CD4-positive, alpha-beta T cell treated with Interleukin-1 beta for 1 hour (primary cell): ENCODE results near the gene ZNF284.
A peak's percentile ranks its signal among the peaks of the same experiment; 100 is the strongest.

Experiments
- DNase-seq, 2 donors: peaks; one replicate each; pipeline ENCODE4 v3.0.0-alpha.2; 2020 to 2022

ZNF284 gene

DNA sequence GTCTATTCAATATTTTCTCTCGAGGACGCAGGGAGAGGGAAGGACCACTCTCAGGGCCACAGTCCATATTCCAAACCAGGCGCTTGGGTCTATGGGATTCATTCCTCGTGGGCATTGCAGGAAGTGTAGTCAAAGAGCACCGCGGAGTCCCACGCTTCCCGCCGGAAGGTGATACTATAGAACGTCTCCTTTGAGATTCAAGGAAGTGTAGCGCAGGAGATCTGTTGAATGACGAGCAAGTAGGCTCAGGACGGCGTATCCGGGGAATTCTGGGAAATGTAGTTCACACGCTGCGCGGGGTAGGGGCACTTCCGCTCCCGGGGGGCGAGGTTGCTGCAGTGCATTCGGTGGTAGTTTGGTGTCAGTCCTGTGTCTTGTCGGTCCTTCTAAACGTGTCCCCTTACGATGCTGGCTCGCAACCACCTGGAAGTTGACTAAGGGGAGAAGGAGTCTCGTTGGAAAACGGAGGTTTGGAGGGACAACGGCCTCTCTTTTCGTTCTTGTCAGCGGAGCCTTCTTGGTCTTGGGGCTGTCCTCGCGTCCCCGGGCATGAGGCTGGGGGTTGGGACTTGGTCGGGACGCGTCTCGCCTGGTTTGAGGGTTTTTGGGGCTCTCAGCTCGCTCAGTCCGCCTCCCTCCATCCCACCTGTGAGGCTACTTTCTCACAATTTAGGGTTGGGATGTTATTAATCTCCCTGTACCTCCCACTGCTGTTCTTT lies at the start of gene ZNF284:
Gene ZNF284, plus strand, starts transcription at position 336 of the 719 bp plus-strand sequence. CDS start 4,231 bp downstream, outside the sequence.
- DNase-seq, result peak; percentile 90

DNA sequence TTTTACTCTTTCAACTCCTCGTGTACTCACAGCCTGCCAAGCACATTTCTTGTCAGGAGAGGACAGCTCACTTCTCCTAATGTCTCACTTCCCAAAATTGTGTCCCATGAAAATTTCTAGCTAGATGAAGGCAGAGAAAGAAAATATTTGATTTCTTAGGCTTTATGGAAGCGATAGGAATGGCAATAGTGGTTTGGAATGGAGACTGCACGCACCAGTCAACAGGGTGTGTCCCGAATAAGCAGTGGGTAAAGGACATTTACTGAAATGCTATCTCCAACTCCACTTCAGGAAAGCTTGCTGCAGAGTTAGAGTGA lies 47.1 kb upstream of the ZNF284 start:
- DNase-seq, result no peak

DNA sequence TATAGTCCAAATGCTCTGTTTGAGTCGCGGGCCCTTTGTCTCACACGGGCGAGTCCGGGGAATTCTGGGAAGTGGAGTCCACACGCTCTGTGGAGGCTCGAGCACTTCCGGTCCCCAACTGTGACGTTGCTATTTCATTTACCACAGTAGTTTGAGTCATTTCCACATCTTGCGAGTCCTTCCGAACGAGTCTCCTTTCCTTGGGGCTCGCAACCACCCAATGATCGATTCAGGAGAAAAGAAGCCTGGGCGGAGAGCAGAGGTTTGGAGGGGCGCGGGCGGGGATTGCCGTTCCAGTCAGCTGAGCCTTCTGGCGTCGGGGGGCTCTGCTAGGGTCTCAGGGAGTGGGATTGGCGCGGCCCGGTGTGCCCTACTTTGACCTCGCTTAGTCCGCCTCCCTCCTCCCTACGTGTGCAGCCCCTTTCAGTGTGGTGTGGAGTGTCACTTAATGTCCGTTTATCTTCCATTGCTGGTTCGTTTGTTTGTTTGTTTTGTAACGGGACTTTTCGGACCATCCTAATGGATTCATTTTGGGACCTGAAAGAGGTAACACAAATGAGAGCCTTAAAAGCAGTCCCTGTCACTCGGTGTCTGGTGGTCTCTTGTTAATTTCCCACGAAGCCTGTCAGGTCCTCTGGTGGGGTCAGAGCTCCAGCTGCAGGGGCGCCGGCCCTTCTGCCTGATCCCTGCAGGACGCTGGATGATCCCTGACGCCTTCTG lies 46.6 kb upstream of the ZNF284 start, which contains the start of gene ZNF222:
Gene ZNF222, plus strand, starts transcription at position 163 of the 720 bp plus-strand sequence. Its CDS starts 58 bp downstream, at position 221.
- DNase-seq, result peak; percentile 84 to 85

DNA sequence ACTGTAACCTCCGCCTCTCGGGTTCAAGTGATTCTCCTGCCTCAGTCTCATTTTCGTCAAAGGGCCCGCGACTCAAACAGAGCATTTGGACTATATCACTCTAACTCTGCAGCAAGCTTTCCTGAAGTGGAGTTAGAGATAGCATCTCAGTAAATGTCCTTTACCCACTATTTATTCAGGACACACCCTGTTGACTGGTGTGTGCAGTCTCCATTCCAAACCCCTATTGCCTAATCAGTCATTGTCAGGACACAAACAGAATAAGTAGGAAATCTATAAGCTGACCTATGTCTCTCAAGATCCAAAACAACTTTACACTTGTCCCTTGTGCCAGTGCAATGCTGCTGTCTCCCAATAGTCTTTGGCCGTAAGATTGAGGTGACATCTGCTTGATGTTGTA lies 45.3 kb upstream of the ZNF284 start:
- DNase-seq, result no peak

DNA sequence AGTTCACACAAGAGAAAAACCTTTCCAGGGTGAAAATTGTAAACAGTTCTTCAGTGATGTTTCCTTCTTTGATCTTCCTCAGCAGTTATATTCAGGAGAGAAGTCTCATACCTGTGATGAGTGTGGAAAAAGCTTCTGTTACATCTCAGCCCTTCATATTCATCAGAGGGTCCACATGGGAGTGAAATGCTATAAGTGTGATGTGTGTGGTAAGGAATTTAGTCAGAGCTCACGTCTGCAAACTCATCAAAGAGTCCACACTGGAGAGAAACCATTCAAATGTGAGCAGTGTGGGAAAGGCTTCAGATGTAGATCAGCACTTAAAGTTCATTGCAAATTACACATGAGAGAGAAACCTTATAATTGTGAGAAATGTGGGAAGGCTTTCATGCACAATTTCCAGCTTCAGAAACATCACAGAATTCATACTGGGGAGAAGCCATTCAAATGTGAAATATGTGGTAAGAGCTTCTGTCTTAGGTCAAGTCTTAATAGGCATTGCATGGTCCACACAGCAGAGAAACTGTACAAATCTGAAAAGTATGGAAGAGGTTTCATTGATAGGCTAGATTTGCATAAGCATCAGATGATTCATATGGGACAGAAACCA lies 39.9 kb upstream of the ZNF284 start:
- no peak for DNase-seq

DNA sequence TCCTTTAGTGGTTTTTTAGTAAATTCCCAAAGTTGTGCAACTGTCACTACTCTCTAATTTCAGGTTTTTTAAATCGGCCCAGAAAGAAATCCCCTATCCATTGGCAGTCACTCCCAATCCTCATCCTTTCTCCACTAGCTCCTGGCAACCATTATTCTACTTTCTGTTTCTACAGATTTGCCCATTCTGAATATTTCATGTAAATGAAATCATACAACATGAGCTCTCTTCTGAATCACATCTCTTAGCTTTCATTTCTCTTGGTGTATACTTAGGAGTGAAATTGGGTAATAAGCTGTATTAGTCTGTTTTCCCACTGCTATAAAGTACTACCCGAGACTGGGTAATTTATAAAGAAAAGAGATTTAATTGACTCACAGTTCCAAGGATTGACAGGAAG lies 29.8 kb upstream of the ZNF284 start:
- no peak for DNase-seq

DNA sequence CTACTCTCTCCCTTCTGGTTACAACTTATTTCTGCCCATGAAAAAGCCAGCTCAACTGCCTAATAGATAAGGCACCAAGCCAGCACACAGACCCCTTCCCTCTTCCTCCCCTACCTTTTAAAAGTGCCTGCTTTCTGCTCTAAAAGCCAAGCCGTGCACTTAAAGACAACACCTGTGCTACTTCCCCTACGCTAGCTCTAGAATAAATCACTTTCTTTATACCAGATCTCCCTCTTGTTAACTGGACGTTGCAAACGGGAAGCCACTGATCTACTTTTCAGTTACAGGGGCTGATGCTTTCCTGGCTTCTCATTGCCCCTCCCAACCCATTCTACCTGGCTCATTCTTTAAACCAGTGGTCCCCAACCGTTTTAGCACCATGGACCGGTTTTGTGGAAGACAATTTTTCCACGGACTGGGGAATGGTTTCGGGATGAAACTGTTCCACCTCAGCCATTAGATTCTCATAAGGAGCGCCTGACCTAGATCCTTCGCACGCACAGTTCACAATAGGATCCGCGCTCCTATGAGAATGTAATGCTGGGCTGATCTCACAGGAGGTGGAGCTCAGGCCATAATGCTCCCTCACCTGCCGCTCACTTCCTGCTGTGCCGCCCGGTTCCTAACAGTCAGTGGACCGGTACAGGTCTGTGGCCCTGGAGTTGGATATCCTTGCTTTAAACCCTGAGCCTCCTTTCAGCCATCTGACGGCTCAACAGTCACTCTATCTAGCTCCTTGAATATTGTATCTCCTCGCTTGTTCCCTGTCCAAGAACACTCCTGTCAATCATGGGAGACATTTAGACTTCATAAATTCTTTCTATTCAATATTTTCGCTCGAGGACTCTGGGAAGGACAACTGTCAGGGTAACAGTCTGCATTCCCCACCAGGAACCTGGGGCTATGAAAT lies 21.0 kb upstream of the ZNF284 start:
- DNase-seq, result peak in 1 of 2 donors; percentile 2

DNA sequence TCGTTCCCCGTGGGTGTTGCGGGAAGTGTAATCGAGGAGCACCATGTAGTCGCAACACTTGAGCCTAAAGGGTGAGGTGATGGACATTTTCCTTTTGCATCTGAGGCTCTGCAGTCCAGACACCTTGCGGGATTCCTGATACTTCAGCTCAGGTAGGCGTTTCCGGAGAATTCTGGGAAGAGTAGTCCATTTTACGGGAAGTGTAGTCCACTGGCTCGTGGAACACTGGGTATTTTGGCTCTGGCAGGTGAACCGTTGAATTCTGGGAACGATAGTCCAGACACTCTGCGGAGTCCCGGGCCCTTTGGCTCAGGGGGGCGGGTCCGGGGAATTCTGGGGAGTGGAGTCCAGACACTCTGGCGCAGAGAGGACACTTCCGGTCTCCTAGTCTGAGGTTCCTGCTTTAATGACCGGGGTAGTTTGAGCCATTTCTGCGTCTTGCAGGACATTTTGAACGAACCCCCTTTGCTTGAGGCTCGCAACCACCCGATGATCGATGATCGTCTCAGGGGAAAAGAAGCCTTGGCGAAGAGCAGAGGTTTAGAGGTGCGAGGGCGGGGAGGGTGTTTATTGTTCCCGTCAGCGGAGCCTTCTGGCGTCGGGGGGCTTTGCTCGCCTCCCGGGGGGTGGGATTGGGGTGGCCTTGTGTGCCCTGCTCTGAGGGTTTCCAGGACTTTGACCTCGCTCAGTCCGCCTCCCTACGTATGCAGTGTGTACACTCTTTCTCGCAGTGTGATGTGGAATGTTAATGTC lies 20.1 kb upstream of the ZNF284 start, which contains the start of gene ZNF223:
Gene ZNF223, plus strand, starts transcription at position 387 of the 753 bp plus-strand sequence. CDS start 3,141 bp downstream, outside the sequence.
- DNase-seq, result peak; percentile 66 to 67

DNA sequence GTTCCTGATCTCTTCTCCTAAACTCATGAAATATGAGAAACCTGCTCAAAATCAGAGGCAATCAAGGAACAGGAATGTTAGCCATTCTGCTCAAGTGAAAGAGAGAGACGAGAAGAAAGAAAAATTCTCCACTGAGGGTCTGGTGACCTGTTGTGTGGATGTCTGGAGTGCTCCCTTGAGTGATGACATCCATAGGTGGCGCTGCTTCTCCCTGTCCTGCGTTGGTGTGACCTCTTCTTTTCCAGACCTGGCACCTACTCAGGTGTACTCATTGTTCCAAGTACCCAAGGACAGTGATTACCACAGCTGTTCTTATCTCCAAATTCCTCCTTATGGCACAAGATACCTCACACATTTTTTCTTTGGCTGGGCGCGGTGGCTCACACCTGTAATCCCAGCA lies 16.1 kb upstream of the ZNF284 start:
- no peak for DNase-seq

DNA sequence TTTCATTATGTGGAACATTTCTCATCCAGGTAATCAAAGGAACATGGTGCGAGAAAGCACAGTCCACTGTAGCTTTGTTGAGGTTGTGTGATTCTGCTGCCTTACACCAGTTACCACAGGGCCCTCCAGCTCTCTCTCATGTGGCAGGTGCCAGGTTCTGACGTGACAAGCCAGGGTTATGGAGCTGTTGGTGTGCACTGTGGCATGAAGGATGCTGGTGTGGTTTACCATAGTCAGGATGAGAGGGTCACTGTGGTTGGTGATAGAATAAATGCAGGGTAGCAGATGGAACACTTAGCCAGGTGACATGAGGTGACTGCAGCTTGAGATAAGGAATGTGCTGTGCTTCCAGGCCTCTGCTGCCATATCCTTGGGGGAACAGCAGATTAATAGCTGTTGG lies 12.7 kb upstream of the ZNF284 start:
- no peak for DNase-seq

DNA sequence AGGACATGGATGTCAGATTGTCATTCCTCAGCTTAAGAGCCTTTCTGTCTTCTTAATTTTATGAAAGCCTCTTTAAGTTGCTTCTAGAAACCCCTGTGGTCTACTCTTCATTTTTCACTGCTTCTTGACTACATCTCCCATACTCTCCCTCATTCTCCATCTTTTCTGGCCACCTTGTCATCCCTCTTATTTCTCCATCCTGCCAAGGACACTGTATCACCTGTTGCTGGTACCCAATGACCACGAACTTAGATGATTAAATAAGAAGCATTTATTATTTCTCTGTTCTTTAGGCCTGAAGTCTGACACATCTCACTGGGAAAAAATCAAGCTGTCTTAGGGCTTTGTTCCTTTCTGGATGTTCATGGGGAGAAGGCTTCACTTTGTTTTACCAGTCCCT lies 10.9 kb upstream of the ZNF284 start:
- DNase-seq, result no peak

DNA sequence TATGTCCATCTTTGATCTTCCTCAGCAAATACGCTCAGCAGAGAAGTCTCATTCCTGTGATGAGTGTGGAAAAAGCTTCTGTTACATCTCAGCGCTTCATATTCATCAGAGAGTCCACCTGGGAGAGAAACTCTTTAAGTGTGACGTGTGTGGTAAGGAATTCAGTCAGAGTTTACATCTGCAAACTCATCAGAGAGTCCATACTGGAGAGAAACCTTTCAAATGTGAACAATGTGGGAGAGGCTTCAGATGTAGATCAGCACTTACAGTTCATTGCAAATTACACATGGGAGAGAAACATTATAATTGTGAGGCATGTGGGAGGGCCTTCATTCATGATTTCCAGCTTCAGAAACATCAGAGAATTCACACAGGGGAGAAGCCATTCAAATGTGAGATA lies 5.7 kb upstream of the ZNF284 start:
- no peak for DNase-seq

DNA sequence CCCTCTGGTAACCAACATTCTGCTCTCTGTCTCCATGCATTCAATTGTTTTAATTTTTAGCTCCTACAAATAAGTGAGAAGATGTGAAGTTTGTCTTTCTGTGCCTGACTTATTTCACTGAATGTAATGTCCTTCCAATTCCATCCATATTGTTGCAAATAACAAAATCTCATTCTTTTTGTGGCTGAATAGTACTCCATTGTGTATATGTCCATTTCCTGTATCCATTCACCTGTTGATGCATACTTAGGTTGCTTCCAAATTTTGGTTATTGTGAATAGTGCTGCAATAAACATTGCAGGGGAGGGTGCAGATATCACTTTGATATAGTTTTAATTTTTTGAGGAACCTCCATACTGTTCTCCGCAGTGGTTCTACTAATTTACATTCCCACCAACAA lies 2.5 kb upstream of the ZNF284 start:
- DNase-seq, result no peak

DNA sequence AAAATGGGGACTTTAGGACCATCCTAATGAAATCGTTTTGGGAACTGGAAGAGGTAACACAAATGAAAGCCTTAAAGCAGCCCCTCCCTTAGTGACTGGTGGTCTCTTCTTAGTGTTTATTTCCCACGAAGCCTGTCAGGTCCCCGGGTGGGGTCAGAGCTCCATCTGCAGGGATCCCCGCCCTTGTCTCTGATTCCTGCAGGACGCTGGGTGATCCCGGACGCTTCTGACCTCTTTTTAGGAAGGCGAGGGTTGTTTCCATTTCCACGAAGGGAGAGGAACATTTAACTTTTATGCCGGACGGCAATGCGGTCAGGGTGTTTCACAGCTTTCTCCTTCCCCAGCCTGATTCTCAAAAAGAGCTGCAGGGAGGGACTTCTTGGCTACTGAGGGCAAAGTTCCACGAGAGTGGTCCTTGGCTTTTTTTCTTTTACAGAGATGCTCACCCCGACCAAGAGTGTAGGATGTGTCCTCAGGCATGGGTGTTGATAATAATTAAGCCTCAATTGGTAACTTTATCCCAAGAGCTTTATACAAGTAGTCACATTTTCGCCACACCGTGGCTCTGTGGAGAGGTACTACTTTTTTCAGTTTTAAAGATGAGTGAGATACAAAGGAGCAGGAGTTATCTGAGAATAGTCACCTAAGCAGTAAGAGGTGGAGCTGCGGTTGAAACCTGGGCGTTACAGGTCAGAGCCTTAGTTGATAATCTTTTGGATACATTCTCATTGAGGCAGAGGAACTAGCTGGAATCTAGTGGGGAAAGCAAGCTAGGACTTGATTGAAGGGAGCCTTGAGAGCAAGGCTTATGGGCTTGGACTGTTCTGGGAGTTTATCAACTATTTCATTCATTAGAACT lies 813 bp downstream of the ZNF284 start:
- DNase-seq, result no peak

DNA sequence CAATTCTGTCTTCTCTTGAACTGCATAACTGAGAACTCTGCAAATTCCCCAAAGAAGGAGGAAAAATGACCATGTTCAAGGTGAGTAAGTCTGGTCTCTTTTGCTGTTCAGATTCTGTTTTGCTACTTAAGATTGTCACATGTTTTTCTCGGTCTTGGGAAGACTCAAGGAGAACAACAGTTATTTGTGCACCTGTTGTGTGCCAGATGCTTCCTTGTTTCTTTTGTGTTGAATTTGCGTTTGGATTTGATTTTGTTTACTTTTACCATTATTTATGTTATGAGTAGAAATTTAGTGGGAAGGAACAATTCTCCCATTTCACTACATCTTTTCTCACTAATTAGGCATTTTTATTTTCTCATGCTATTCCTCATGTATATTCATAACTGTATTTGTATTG lies 4.4 kb downstream of the ZNF284 start:
- DNase-seq, result no peak

DNA sequence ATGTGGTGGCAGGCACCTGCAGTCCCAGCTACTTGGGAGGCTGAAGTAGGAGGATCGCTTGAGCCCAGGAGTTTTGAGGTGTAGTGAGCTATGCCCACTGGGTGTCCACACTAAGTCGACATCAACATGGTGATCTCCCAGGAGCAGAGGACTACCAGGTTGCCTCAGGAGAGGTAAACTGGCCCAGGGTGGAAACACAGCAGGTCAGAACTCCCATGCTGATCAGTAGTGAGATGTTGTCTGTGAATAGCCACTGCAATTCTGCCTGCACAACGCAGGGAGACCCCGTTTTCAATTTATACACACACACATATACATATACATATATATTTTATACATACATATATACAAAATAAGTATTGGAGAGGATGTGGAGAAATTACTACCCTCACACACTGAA lies 20.1 kb downstream of the ZNF284 start:
- DNase-seq, result no peak

DNA sequence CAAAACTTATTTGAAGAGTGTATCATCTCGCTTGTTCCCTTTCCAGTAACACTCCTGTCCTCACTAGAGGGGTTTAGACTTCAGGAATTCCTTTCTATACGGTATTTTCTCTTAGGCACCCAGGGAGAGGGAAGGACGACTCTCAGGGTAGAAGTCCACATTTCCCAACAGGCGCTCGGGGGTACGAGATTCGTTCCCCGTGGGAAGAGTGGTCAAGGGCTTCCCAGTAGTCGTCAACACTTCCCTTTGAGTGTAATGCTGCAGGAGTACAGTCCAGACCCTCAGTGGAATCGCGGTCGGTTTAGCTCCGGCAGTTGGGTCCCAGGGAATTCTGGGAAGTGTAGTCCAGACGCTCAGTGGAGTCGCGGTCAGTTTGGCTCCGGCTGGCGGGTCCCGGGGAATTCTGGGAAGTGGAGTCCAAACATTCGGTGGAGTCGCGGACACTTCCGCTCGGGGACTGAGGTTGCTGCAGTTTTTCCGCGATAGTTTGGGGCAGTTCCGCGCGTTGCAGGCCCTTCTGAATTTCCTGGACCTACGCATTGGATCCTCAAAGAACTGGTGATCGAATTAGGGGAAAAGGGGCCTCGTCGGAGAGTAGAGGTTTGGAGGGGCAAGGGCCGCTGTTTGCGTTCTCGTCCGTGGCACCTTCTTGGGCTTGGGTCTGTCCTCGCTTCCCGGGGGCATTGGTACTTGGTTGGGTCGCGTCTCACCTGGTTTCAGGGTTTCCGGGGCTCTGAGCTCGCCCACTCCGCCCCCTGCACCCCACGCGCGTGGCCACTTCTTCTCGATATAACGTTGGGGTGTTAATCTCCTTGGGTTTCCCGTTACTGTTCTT lies 22.2 kb downstream of the ZNF284 start, which contains the start of gene ZNF224:
Gene ZNF224, plus strand, starts transcription at position 431 of the 835 bp plus-strand sequence. CDS start 3,513 bp downstream, outside the sequence.
- peak; percentile 87 to 88 for DNase-seq

DNA sequence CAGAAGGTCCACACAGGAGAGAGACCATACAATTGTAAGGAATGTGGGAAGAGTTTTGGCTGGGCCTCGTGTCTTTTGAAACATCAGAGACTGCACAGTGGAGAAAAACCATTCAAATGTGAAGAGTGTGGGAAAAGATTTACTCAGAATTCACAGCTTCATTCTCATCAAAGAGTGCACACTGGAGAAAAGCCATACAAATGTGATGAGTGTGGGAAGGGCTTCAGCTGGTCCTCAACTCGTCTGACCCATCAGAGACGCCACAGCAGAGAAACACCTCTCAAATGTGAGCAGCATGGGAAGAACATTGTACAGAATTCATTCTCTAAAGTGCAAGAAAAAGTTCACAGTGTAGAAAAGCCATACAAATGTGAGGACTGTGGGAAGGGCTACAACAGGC lies 35.8 kb downstream of the ZNF284 start:
- DNase-seq, result no peak

DNA sequence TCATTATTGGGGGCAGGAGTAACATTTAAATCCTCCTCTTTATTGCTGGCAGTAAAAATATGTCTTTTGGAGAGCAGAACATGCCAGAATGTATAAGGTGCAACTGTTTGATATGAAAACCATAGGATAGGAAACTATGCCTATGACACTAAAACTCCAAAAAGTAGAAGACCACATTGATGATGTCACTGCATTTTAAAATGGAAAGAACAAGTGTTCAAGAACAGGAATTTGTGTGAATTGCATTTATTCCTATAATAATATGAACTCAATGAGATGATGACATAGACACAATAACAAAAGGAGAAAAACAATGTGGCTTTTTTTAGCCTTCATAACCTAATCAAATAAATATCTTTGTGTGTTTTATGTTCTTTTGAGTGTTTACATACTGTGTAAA lies 37.5 kb downstream of the ZNF284 start:
- DNase-seq, result no peak

DNA sequence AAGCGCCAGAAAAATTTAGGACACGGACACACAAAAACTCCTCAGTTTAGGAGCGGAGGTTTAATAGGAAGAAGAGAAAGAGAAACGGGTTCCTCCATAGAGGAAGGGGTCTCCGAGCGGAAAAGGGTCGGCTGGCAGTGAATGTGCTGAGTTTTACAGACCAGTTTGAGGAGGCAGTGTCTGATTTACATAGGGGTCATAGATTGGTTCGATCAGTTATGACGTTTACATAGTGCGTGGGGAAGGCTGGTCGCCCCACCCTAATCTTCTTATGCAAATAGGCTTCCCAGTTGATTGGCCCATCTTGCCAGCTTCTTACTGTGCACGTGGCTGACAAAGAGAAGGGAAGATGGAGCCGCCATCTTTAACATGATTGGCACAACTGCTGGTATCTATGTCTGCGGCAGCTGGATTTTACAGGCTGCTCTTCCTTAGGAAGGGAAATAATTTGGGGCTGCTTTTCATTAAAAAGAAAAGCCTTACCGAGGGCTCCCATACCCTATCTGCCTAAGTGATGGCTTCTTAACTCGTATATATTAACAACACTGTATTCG lies 40.0 kb downstream of the ZNF284 start:
- no peak for DNase-seq
